Stimulated activated naive CD8-positive, alpha-beta T cell treated with anti-CD3 and anti-CD28 coated beads, Interleukin-15, Interleukin-2, amounts not matched to agents 100 ng/mL and 50 ng/mL, for 24 hours (primary cell): ENCODE results near the gene TCF3.

Source experiments
- H3K27ac Mint-ChIP-seq: one replicate; pipeline ENCODE4 v1.8.0; 2021; ENCODE audit warnings: mild to moderate bottlenecking, mixed read lengths
- H3K27me3 Mint-ChIP-seq: one replicate; pipeline ENCODE4 v1.8.0; 2021; ENCODE audit warnings: mixed read lengths
- H3K36me3 Mint-ChIP-seq: one replicate; pipeline ENCODE4 v1.8.0; 2021; ENCODE audit warnings: low read depth, mixed read lengths
- H3K4me1 Mint-ChIP-seq: one replicate; pipeline ENCODE4 v1.8.0; 2021; ENCODE audit warnings: low read depth, mixed read lengths
- H3K4me3 Mint-ChIP-seq: one replicate; pipeline ENCODE4 v1.8.0; 2021; ENCODE audit warnings: mild to moderate bottlenecking, mixed read lengths
- H3K9me3 Mint-ChIP-seq: one replicate; pipeline ENCODE4 v1.8.0; 2021; ENCODE audit warnings: mixed read lengths

Gene TCF3

GRCh38 chr19:1569997-1570396, 82.4 kb downstream of the TCF3 start:
- no peaks in the 10 kb centered on the region for H3K9me3 Mint-ChIP-seq
- H3K27ac Mint-ChIP-seq = no peak overlapping the region
- no peak overlapping the region for H3K4me3 Mint-ChIP-seq
- no peaks in the 10 kb centered on the region for H3K36me3 Mint-ChIP-seq
- H3K4me1 Mint-ChIP-seq = peaks cover 6% of the 10 kb centered on the region
- peaks cover 7% of the 10 kb centered on the region for H3K27me3 Mint-ChIP-seq

GRCh38 chr19:1568320-1569019, 83.9 kb downstream of the TCF3 start, which contains the start of gene MEX3D:
Gene MEX3D, minus strand, starts transcription at chr19:1568325. Its CDS starts 267 bp downstream, at chr19:1568058.
- peaks cover 6% of the 10 kb centered on the region for H3K4me1 Mint-ChIP-seq
- H3K27ac Mint-ChIP-seq = no peak within 1 kb of the TSS
- H3K36me3 Mint-ChIP-seq = no peaks in the 10 kb centered on the region
- peak within 1 kb of the TSS; percentile 41 for H3K4me3 Mint-ChIP-seq
- peaks cover 7% of the 10 kb centered on the region for H3K27me3 Mint-ChIP-seq
- H3K9me3 Mint-ChIP-seq = no peaks in the 10 kb centered on the region

GRCh38 chr19:1567848-1568227, 84.6 kb downstream of the TCF3 start:
- Mint-ChIP-seq H3K9me3 (no peaks in the 10 kb centered on the region), H3K27me3 (peaks cover 7% of the 10 kb centered on the region), H3K27ac (no peak overlapping the region), H3K4me1 (peaks cover 6% of the 10 kb centered on the region), H3K36me3 (no peaks in the 10 kb centered on the region), H3K4me3 (no peak overlapping the region)

- peak overlapping the region; percentile 41 for H3K4me3 Mint-ChIP-seq
- peaks cover 6% of the 10 kb centered on the region for H3K4me1 Mint-ChIP-seq
- no peaks in the 10 kb centered on the region for H3K36me3 Mint-ChIP-seq
- H3K27ac Mint-ChIP-seq = no peak overlapping the region
- no peaks in the 10 kb centered on the region for H3K9me3 Mint-ChIP-seq
- H3K27me3 Mint-ChIP-seq = peaks cover 7% of the 10 kb centered on the region
These were observed 85.1 kb downstream of the TCF3 start for GRCh38 chr19:1567116-1567847.

GRCh38 chr19:1566392-1567115, 85.9 kb downstream of the TCF3 start:
- no peak overlapping the region for H3K27ac Mint-ChIP-seq
- H3K4me3 Mint-ChIP-seq = no peak overlapping the region
- H3K9me3 Mint-ChIP-seq = no peaks in the 10 kb centered on the region
- H3K4me1 Mint-ChIP-seq = peaks cover 6% of the 10 kb centered on the region
- peaks cover 7% of the 10 kb centered on the region for H3K27me3 Mint-ChIP-seq
- no peaks in the 10 kb centered on the region for H3K36me3 Mint-ChIP-seq

GRCh38 chr19:1563251-1563650, 89.2 kb downstream of the TCF3 start:
- Mint-ChIP-seq H3K4me3 (no peak overlapping the region), H3K36me3 (no peaks in the 10 kb centered on the region), H3K27ac (no peak overlapping the region), H3K4me1 (no peaks in the 10 kb centered on the region), H3K27me3 (no peaks in the 10 kb centered on the region), H3K9me3 (no peaks in the 10 kb centered on the region)

- Mint-ChIP-seq H3K4me3 (no peak overlapping the region), H3K27ac (no peak overlapping the region), H3K27me3 (no peaks in the 10 kb centered on the region), H3K36me3 (no peaks in the 10 kb centered on the region), H3K4me1 (no peaks in the 10 kb centered on the region), H3K9me3 (no peaks in the 10 kb centered on the region)
These were observed 91.1 kb downstream of the TCF3 start for GRCh38 chr19:1561236-1561842.

- H3K27ac Mint-ChIP-seq = no peak overlapping the region
- H3K36me3 Mint-ChIP-seq = no peaks in the 10 kb centered on the region
- H3K4me1 Mint-ChIP-seq = no peaks in the 10 kb centered on the region
- no peaks in the 10 kb centered on the region for H3K9me3 Mint-ChIP-seq
- H3K27me3 Mint-ChIP-seq = no peaks in the 10 kb centered on the region
- H3K4me3 Mint-ChIP-seq = no peak overlapping the region
These were observed 92.0 kb downstream of the TCF3 start for GRCh38 chr19:1560286-1560882.
